ENCODE results near the gene CELSR1. TPM values are rescaled to one million over a fixed set of nuclear protein-coding genes. Genes with fewer than 3 reads are reported as not detected.

Gene CELSR1
- total RNA-seq, 1 donor from 2014 or later = 8.9 TPM

- TF ChIP-seq CTCF (IDR thresholded peaks at IDR 0.05; ENCODE audit: borderline replicate concordance) = no peak
- peaks cover 12% of the 10 kb centered on the region for H3K4me1 ChIP-seq
- no peaks in the 10 kb centered on the region for H3K27me3 ChIP-seq (ENCODE audit: low read depth)
- H3K4me3 ChIP-seq = no peak overlapping the region
- no peak for DNase-seq
- peaks cover 12% of the 10 kb centered on the region for H3K9me3 ChIP-seq (replicated peaks)
- intact Hi-C loops (cut with micrococcal nuclease) = no loop called here
- H3K36me3 ChIP-seq = no peaks in the 10 kb centered on the region
- no peak overlapping the region for H3K27ac ChIP-seq (replicated peaks)
These were observed 156.8 kb downstream of the CELSR1 start for GRCh38 chr22:46380581-46380980.

- Histone ChIP-seq H3K9me3 (replicated peaks) (peaks cover 13% of the 10 kb centered on the region), H3K36me3 (no peaks in the 10 kb centered on the region), H3K4me1 (peaks cover 12% of the 10 kb centered on the region), H3K4me3 (no peak overlapping the region), H3K27ac (replicated peaks) (no peak overlapping the region), H3K27me3 (ENCODE audit: low read depth) (no peaks in the 10 kb centered on the region)
- intact Hi-C loops (cut with micrococcal nuclease) = no loop called here
- TF ChIP-seq CTCF (IDR thresholded peaks at IDR 0.05; ENCODE audit: borderline replicate concordance) = no peak
- no peak for DNase-seq
These were observed 157.4 kb downstream of the CELSR1 start for GRCh38 chr22:46380069-46380468.

GRCh38 chr22:46379066-46379930 lies 158.1 kb downstream of the CELSR1 start:
- H3K27me3 ChIP-seq (ENCODE audit: low read depth) = no peaks in the 10 kb centered on the region
- H3K36me3 ChIP-seq = no peaks in the 10 kb centered on the region
- peaks cover 12% of the 10 kb centered on the region for H3K4me1 ChIP-seq
- no peak overlapping the region for H3K27ac ChIP-seq (replicated peaks)
- TF ChIP-seq CTCF (IDR thresholded peaks at IDR 0.05; ENCODE audit: borderline replicate concordance) = no peak
- intact Hi-C loops (cut with micrococcal nuclease) = no loop called here
- no peak for DNase-seq
- H3K4me3 ChIP-seq = no peak overlapping the region
- peaks cover 13% of the 10 kb centered on the region for H3K9me3 ChIP-seq (replicated peaks)

GRCh38 chr22:46378426-46379065 lies 158.9 kb downstream of the CELSR1 start:
- Histone ChIP-seq H3K9me3 (replicated peaks) (peaks cover 13% of the 10 kb centered on the region), H3K4me3 (no peak overlapping the region), H3K36me3 (no peaks in the 10 kb centered on the region), H3K27me3 (ENCODE audit: low read depth) (no peaks in the 10 kb centered on the region), H3K27ac (replicated peaks) (peak overlapping the region; percentile 62), H3K4me1 (peaks cover 12% of the 10 kb centered on the region)
- intact Hi-C loops (cut with micrococcal nuclease) = no loop called here
- TF ChIP-seq CTCF (IDR thresholded peaks at IDR 0.05; ENCODE audit: borderline replicate concordance) = no peak
- DNase-seq = no peak

- Histone ChIP-seq H3K4me1 (peaks cover 12% of the 10 kb centered on the region), H3K36me3 (no peaks in the 10 kb centered on the region), H3K9me3 (replicated peaks) (peaks cover 13% of the 10 kb centered on the region), H3K27ac (replicated peaks) (peak overlapping the region; percentile 62), H3K4me3 (no peak overlapping the region), H3K27me3 (ENCODE audit: low read depth) (no peaks in the 10 kb centered on the region)
- intact Hi-C loops (cut with micrococcal nuclease) = no loop called here
- no peak for TF ChIP-seq CTCF (IDR thresholded peaks at IDR 0.05; ENCODE audit: borderline replicate concordance)
- DNase-seq = no peak
These were observed 159.6 kb downstream of the CELSR1 start for GRCh38 chr22:46377525-46378425.
